HG03066 (cell line): Measurements from ENCODE around the gene SNX30.

Source experiments
- ATAC-seq: cut with Tn5 transposase; IDR thresholded peaks from one replicate; pipeline ENCODE4 v1.9.1; 2021; ENCODE audit warnings: low read depth; ENCODE audit not compliant: unreplicated experiment

Gene SNX30

DNA sequence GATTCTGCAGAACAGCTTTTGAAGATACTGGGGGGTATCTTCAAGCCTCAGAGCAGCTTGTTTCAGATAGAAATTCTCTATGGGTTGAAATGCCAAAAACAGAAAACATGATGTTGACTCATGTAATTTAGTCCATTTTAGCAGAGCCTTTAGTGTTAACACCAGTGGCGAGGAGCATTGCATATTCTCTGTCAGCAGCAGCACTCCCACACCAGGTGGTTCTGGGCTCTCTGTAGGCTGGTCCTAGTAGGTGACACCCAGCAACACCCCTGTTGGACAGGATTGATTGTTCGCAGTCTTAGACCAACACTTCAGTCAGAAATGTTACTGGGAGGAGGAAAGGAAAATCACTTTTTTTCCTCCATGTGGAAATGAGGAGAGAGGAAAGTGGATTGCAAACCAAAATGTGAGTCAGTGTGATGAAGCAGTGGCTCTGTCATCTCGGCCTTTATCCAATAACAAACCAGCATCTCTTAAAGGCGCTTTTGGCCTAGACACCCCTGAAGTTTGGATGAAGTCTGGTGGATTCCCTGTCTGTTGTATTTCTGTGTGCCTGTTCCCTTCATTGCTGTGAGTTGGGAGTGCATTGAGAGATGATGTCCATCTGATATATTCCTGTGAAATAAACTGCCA lies 123.3 kb downstream of the SNX30 start:
- ATAC-seq: no peak

DNA sequence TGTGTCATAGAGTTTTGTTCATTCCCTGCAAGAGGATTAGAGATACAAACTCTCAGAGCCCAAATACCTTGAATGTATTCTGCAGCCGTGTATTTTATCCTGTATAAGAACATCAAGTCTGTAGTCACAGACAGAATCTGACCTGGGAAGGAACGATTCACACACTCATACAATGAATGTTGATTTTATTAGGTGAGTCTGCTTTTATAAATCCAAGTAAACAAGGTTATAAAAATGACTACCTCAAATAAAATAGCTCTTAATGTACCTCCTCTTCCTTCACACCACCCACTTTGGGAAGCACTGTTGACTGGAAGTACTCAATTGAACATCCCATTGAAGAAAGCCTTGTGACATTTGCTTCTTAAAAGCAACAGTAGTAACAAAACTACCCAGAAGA lies 128.2 kb downstream of the SNX30 start:
- no peak for ATAC-seq

DNA sequence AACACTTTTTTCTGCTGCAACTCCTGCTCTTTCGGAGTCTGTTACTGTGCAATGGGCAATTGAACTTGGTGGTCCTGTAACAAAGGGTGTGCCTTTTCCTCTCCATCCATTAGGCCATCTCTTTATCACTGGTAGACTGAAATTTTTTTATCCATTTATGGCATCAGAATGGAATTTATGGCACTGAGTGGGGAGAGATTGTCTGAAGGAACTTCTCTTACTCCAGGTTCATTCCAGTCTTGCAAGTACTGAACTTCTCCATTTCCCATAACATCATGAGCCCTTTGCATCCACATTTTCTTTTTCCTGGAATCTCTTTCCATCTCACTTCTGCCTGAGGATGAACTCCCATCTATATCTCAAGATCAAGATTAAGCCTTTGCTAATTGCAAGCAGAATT lies 130.1 kb downstream of the SNX30 start:
- ATAC-seq: no peak

GRCh38 chr9:112881331-112881730 lies 130.8 kb downstream of the SNX30 start:
- ATAC-seq: no peak

DNA sequence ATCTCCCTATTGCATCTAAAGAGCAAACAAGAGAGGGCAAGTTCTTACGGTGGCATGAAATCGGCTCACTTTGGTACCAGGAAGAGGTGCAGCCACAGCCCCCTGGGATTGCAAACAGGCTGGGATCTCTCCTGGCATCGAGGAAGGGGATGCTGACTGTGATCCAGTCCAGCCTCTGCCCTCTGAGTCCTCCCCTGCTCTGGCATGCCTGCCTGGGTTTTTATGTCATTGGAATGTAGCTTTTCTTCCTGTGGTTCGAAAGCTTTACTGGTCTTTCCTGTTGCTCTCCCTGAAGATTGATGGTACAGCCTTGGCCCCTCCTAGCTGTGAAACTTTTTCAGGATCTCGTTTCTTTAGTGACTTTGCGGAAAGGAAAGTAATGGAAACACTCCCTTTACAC lies 133.5 kb downstream of the SNX30 start:
- no peak for ATAC-seq

- no peak for ATAC-seq
Measured at GRCh38 chr9:112884721-112885120, 134.2 kb downstream of the SNX30 start.

DNA sequence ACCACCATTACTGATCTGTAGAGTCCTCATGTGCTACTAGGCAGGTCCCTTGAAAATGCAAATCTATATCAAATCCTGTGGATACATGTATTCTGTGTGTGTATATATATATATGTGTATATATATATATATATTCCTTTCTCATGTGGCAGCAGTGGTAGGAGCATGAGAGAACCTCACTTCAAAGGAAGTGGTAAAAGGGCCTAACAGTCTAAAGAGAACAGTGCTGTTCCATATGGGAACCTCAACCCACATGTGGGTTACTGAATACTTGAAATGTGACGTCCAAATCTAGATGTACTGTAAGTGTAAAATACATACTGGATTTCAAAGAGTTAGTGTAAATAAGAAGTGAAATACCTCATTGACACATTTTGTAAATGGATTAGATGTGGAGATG lies 134.8 kb downstream of the SNX30 start:
- no peak for ATAC-seq

DNA sequence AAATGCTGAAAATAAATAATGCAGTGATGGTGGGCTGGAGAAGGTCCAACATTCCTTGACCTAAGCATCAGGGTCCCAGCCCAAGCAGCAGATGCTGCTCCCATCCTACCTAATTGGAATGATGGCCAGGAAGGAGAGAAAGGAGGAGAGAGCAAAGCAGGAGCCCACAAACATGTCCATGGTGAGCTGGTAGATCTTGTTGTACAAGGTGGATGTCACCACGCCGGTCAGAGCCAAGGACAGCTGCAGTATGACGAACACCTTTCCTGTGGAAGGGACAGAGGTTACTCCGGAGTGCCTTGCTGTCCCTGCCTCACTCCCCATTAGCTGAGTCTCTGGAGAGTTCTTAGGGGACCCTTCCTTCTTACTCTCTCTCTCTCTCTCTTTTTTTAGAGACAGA lies 135.8 kb downstream of the SNX30 start:
- no peak for ATAC-seq

- ATAC-seq: no peak
Measured at GRCh38 chr9:112887381-112887780, 136.8 kb downstream of the SNX30 start.

DNA sequence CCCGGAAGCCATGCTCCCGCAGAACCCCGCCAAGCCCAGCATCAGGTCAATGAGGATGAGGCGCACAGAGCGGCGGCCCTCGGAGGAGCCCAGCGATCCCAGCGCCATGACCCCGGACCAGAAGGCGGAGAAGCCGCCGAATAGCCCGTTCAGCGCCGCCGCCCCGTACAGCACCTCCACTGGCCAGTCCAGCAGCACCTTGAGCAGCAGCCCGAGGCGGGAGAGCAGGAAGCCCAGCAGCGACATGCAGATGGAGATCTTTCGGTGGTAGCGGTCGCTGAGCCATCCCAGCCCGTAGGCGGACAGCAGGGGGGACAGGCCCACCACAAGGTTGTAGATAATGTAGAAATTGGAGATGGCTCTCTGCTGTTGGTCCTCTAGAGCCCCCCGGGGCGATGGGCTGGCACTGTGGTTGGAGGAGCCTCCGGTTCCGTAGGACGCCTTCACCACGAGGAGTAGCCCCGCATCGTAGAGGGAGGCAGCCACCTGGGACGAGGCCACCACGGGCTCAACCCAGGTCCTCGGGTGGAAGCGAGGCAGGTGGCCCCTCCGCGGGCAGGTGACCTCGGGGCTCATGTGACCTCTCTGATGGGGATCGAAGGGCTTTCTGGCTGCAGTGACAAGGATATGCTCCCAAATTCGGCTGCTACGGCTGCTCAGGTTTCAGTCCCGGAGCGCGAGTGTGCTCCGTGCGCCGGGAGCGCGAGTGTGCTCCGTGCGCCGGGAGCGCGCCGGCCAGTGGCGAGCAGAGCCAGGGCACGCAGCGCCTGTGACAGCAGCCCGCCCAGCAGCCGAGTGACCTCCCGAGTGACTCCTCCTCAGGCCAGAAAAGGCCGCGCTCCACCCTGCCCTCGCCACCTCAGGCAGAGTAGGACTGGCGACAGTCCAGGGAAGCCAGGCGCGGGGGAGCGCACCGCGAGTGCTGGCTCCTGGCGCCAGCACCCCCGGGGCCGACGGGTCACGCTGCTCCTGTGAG lies 139.8 kb downstream of the SNX30 start, which contains the start of gene SLC46A2:
Gene SLC46A2, minus strand, starts transcription at position 771 of the 976 bp plus-strand sequence. Its CDS starts 195 bp downstream, at position 576.
- ATAC-seq: no peak

DNA sequence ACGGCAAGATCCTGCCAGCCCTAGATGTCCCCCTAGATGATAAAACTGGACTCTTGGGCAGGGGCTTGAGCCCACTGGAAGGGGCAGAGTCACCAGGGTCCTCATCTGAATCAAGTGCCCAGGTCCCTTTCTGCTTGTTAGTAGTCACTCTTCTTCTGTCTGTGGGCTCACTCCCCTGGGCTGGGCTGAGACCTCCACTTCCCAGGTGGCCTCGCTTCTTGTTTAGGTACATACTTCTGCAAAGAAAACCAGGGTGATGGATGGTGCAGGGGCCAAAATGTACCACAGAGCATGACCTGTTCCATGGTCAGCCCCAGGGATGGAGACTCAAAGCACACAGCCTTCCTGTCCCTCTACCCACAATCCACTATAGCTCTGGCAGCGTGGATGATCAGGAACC lies 141.0 kb downstream of the SNX30 start:
- no peak for ATAC-seq

DNA sequence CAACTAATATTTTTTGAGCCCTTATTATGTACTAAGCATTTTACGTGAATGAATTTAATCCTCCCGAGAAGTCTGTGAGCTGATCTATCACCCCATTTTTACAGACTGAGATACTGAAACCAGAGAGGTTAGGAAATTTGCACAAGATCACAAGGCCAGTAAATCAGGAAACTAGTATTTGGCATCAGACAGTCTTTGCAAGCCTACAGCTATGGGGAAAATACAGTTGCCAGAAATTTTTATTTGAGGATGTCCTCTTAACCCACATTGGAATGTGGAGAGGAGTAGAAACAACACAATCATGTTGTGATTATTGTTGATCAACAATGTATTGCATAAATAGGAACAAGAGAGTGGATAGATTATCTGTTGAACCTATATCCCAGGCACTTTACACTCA lies 142.4 kb downstream of the SNX30 start:
- ATAC-seq: no peak

GRCh38 chr9:112894041-112894440 lies 143.5 kb downstream of the SNX30 start:
- ATAC-seq: no peak

DNA sequence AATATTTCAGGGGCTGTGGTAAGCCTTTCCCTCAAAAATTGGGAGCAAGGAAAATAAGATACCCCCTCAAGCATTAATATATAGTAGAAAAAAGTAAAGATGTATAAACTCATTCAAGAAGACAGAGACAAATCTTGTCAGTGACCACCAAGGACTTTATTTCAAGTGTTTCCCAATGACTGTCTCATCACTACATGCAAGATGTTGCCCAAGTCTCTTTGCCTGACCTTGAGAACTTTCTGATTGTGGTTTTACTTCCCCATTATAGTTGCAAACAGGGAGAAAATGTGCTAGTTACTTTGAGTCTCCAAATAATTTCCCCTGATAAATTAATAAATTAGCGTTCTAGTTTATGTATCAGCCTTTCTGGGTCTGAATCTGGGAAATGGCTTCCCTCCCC lies 144.1 kb downstream of the SNX30 start:
- ATAC-seq: no peak

- ATAC-seq: no peak
Measured at GRCh38 chr9:112896131-112896530, 145.6 kb downstream of the SNX30 start.

DNA sequence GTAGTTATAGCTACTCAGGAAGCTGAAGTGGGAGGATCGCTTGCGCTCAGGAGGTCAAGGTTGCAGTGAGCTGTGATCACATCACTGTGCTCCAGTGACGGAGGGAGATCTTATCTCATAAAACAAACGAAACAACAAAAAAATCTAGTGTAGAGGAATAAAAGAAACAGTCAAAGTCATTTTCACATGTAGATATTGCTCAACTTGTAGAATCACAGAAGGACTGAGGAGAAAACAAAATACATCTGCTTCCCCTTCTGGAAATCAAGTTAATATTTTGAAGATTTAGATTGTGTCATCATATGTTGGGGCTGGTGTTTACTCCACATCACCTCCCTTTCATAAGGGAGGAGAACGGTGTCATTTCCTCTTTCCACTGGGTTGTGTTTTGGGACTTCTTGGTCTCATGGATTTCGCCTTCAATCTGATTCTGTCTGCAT lies 148.3 kb downstream of the SNX30 start:
- no peak for ATAC-seq

DNA sequence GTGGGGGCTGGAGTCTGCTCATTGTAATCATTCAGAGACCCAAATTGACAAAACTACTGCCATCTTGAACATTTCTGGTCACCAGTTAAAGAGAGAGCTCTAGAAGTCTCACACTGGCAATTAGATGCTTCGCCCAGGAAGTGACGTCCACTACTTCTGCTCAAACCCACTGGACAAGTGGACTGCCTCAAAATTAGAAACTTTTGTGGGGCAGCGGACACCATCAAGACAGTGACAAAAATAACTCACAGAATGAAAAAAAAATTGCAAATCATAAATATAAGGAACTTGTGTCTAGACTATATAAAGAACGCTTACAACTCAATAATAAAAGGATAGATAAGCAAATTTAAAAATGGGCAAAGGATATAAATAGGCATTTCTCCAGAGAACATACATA lies 149.9 kb downstream of the SNX30 start:
- no peak for ATAC-seq

- no peak for ATAC-seq
Measured at GRCh38 chr9:112900901-112901300, 150.3 kb downstream of the SNX30 start.

GRCh38 chr9:112905084-112905483 lies 154.5 kb downstream of the SNX30 start:
- no peak for ATAC-seq

DNA sequence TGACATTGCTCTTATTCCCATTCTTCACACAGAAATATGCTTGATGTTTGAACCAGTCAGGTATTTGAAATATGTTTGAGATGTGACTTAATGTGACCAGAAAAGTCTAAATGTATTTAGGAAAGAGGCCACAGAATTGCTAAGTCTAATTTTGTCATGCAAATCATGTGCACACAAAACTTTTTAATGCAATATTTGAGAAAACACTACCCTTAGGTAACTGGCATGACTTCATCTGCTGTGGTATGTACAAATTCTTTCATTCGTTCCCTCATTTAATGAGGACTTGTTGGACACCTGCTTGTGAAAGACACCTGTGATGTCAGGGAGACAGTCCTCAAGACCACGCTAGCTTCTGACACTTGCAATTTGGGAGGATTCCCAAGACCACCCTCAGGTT lies 161.2 kb downstream of the SNX30 start:
- no peak for ATAC-seq

- ATAC-seq: no peak
Measured at GRCh38 chr9:112912636-112913035, 162.1 kb downstream of the SNX30 start.

GRCh38 chr9:112913326-112913725 lies 162.8 kb downstream of the SNX30 start:
- ATAC-seq: no peak
